Naive thymus-derived CD4-positive, alpha-beta T cell (primary cell): ENCODE results near the gene NR3C2. TPM values are rescaled to one million over a fixed set of nuclear protein-coding genes. Genes with fewer than 3 reads are reported as not detected.
A peak's percentile ranks its signal among the peaks of the same experiment; 100 is the strongest.

Experiments
- ATAC-seq: fragments of 150-1000 bp; cut with Tn5 transposase; 2 replicates; pipeline ENCODE4 v1.10.0; 2021; ENCODE audit warnings: mild to moderate bottlenecking, moderate library complexity
- CTCF ChIA-PET: fragments of 350-600 bp; sonication (Branson Sonifier 250); formaldehyde crosslinking; loops from one replicate; lab custom pipeline; 2021; ENCODE audit warnings: antibody characterized with exemption; lab: Charles Lee
- POLR2A ChIA-PET: fragments of 350-600 bp; sonication (Branson Sonifier 250); formaldehyde crosslinking; loops from one replicate; lab custom pipeline; 2021; ENCODE audit warnings: antibody characterized with exemption, inconsistent platforms; lab: Charles Lee
- DNase-seq, 9 donors: peaks; one replicate each; pipeline versions ENCODE4 v3.0.0 to v3.0.0-alpha.2; 2020 to 2022; ENCODE audit warnings: mixed read lengths in 1 of 9
- H3K27ac ChIP-seq: one replicate; pipeline ENCODE4 v1.7.0; 2013; ENCODE audit warnings: mild to moderate bottlenecking, low read depth, low read length, moderate library complexity
- H3K27me3 ChIP-seq, 2 donors: one replicate each; pipeline ENCODE4 v1.7.0; 2013; ENCODE audit warnings: low read length in 2 of 2, mild to moderate bottlenecking in 2 of 2, moderate library complexity in 2 of 2; ENCODE audit not compliant: control insufficient read depth in 2 of 2, insufficient read depth in 2 of 2
- H3K36me3 ChIP-seq, 3 experiments: 1 replicate in 2 of 3; 2 replicates in 1 of 3; pipeline ENCODE4 v1.7.0; 2013; ENCODE audit warnings: low read length in 3 of 3, mild to moderate bottlenecking in 3 of 3, moderate library complexity in 1 of 3; ENCODE audit not compliant: insufficient read depth in 3 of 3, control insufficient read depth in 2 of 3
- H3K4me1 ChIP-seq, 2 donors: one replicate each; pipeline ENCODE4 v1.7.0; 2013; ENCODE audit warnings: low read length in 2 of 2, mild to moderate bottlenecking in 2 of 2, moderate library complexity in 1 of 2; ENCODE audit not compliant: control insufficient read depth in 2 of 2, insufficient read depth in 2 of 2
- H3K4me3 ChIP-seq: 2 replicates; pipeline ENCODE4 v1.7.0; 2013; ENCODE audit warnings: mild to moderate bottlenecking, low read length
- H3K9me3 ChIP-seq, 3 experiments: 1 replicate in 2 of 3; 2 replicates in 1 of 3; pipeline ENCODE4 v1.7.0; 2013; ENCODE audit warnings: low read length in 3 of 3; ENCODE audit not compliant: control insufficient read depth in 2 of 3
- H3K27ac Mint-ChIP-seq, 9 donors: one replicate each; pipeline ENCODE4 v1.8.0; 2020 to 2022; ENCODE audit warnings: mixed read lengths in 9 of 9, mild to moderate bottlenecking in 8 of 9, moderate library complexity in 5 of 9, inconsistent platforms in 2 of 9
- H3K27me3 Mint-ChIP-seq, 5 donors: one replicate each; pipeline ENCODE4 v1.8.0; 2021 to 2022; ENCODE audit warnings: mixed read lengths in 5 of 5, mild to moderate bottlenecking in 1 of 5
- H3K36me3 Mint-ChIP-seq, 5 donors: one replicate each; pipeline ENCODE4 v1.8.0; 2020 to 2022; ENCODE audit warnings: mixed read lengths in 5 of 5, mild to moderate bottlenecking in 3 of 5, inconsistent platforms in 1 of 5
- H3K4me1 Mint-ChIP-seq, 7 donors: one replicate each; pipeline ENCODE4 v1.8.0; 2020 to 2022; ENCODE audit warnings: mixed read lengths in 7 of 7, mild to moderate bottlenecking in 3 of 7, inconsistent platforms in 1 of 7
- H3K4me3 Mint-ChIP-seq, 10 donors: one replicate each; pipeline ENCODE4 v1.8.0; 2020 to 2022; ENCODE audit warnings: mild to moderate bottlenecking in 10 of 10, mixed read lengths in 10 of 10, moderate library complexity in 6 of 10, inconsistent platforms in 2 of 10
- H3K9me3 Mint-ChIP-seq, 11 donors: one replicate each; pipeline ENCODE4 v1.8.0; 2020 to 2022; ENCODE audit warnings: mixed read lengths in 11 of 11, mild to moderate bottlenecking in 4 of 11, inconsistent platforms in 1 of 11, moderate library complexity in 1 of 11
- intact Hi-C, 2 donors: fragments of 100-400 bp; cut with micrococcal nuclease; formaldehyde crosslinking; loops; one replicate each; pipeline ENCODE4 v1.15.1; 2023
- polyA plus RNA-seq, 2 donors: library from polyadenylated mRNA; unstranded; fragments of 300-500 nt; fragmentation: Illumina TruSeq; gene quantifications; one replicate each; pipeline ENCODE4 v1.2.3, GENCODE V29; 2021
- total RNA-seq, 6 experiments: library from RNA in 5 of 6; stranded (reverse) in 5 of 6; gene quantifications; 1 replicate in 5 of 6; 2 replicates in 1 of 6; pipeline ENCODE4 v1.2.3 and lab custom pipeline; 2021 to 2026

NR3C2 gene
- total and polyA plus RNA-seq, 7 experiments from 2014 or later: 2.2 to 55.2 (median 38.6) TPM

GRCh38 chr4:148438047-148438446, 4.2 kb downstream of the NR3C2 start:
- H3K9me3 ChIP-seq: no peaks in the 10 kb centered on the region
- H3K27ac Mint-ChIP-seq: peak overlapping the region in 1 of 9 donors; percentile 67
- H3K4me3 ChIP-seq: no peak overlapping the region
- peaks cover 0 to 2% (median 0%) of the 10 kb centered on the region in 11 donors for H3K9me3 Mint-ChIP-seq
- H3K4me1 ChIP-seq: peaks cover 12 to 38% of the 10 kb centered on the region in 2 donors
- intact Hi-C loops: no loop called here
- no peak overlapping the region for H3K27ac ChIP-seq
- H3K36me3 Mint-ChIP-seq: peaks cover 0 to 26% (median 12%) of the 10 kb centered on the region in 5 donors
- DNase-seq (no peak), ATAC-seq (no peak)
- POLR2A ChIA-PET: interaction anchor here (0.6 to 1.5 kb wide), 2 partner anchors 9 to 47 kb away, joined by 3 to 5 read pairs; no protein-coding TSS in a partner anchor
- CTCF ChIA-PET: no interaction called here
- H3K4me3 Mint-ChIP-seq: peak overlapping the region in 5 of 10 donors; percentile 14 to 66 (median 23)
- peaks cover 0 to 21% (median 0%) of the 10 kb centered on the region in 3 experiments for H3K36me3 ChIP-seq
- H3K27me3 Mint-ChIP-seq: peaks cover 0 to 33% (median 0%) of the 10 kb centered on the region in 5 donors
- no peaks in the 10 kb centered on the region for H3K27me3 ChIP-seq
- peaks cover 12 to 84% (median 78%) of the 10 kb centered on the region in 7 donors for H3K4me1 Mint-ChIP-seq

GRCh38 chr4:148437439-148437838, 4.8 kb downstream of the NR3C2 start:
- no peak overlapping the region for H3K27ac Mint-ChIP-seq
- Histone ChIP-seq H3K9me3 (no peaks in the 10 kb centered on the region), H3K36me3 (peaks cover 0 to 16% (median 0%) of the 10 kb centered on the region in 3 experiments), H3K27ac (no peak overlapping the region), H3K27me3 (no peaks in the 10 kb centered on the region), H3K4me1 (peaks cover 12 to 38% of the 10 kb centered on the region in 2 donors), H3K4me3 (no peak overlapping the region)
- peaks cover 0 to 27% (median 0%) of the 10 kb centered on the region in 5 donors for H3K27me3 Mint-ChIP-seq
- H3K9me3 Mint-ChIP-seq: no peaks in the 10 kb centered on the region
- DNase-seq (no peak), ATAC-seq (no peak)
- POLR2A ChIA-PET: interaction anchor here (1.5 kb wide), 1 partner anchor 9 kb away, joined by 5 read pairs; no protein-coding TSS in a partner anchor
- intact Hi-C loops: no loop called here
- H3K4me1 Mint-ChIP-seq: peaks cover 9 to 90% (median 82%) of the 10 kb centered on the region in 7 donors
- peaks cover 0 to 26% (median 12%) of the 10 kb centered on the region in 5 donors for H3K36me3 Mint-ChIP-seq
- H3K4me3 Mint-ChIP-seq: peak overlapping the region in 6 of 10 donors; percentile 6 to 34 (median 14)
- CTCF ChIA-PET: no interaction called here

DNA sequence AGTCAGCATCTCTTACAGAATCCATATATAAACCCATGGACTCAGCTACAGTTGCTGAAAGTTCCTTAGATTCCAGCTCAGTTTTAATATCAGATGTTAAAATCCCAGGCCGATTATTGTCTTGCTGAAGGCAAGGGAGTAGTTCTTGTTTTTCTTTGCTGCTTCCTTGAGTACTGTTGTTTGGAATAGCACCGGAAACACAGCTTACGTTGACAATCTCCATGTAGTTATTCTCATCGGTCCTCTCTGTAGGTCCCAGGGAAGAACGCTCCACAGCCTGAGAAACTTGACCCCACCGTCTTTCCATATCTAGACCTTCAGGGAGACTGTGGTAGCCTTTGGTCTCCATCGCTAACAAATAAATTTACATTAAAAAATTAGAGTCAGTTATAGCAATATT, 5.7 kb downstream of the NR3C2 start:
- H3K27ac Mint-ChIP-seq: no peak overlapping the region
- ChIA-PET CTCF (interaction anchor here (0.7 to 0.8 kb wide), 2 partner anchors 36 to 152 kb away, joined by 3 read pairs; no protein-coding TSS in a partner anchor), POLR2A (interaction anchor here (0.7 to 1.6 kb wide), 3 partner anchors 15 to 61 kb away, joined by 3 to 5 read pairs (median 3); no protein-coding TSS in a partner anchor)
- Histone ChIP-seq H3K27ac (no peak overlapping the region), H3K4me1 (peaks cover 12 to 38% of the 10 kb centered on the region in 2 donors), H3K4me3 (no peak overlapping the region), H3K27me3 (no peaks in the 10 kb centered on the region), H3K36me3 (peaks cover 0 to 9% (median 0%) of the 10 kb centered on the region in 3 experiments), H3K9me3 (no peaks in the 10 kb centered on the region)
- H3K36me3 Mint-ChIP-seq: peaks cover 0 to 29% (median 12%) of the 10 kb centered on the region in 5 donors
- no peaks in the 10 kb centered on the region for H3K9me3 Mint-ChIP-seq
- DNase-seq (no peak), ATAC-seq (no peak)
- intact Hi-C loops: no loop called here
- H3K27me3 Mint-ChIP-seq: peaks cover 0 to 21% (median 0%) of the 10 kb centered on the region in 5 donors
- H3K4me1 Mint-ChIP-seq: peaks cover 6 to 99% (median 88%) of the 10 kb centered on the region in 7 donors
- H3K4me3 Mint-ChIP-seq: peak overlapping the region in 4 of 10 donors; percentile 8 to 84 (median 73)

DNA sequence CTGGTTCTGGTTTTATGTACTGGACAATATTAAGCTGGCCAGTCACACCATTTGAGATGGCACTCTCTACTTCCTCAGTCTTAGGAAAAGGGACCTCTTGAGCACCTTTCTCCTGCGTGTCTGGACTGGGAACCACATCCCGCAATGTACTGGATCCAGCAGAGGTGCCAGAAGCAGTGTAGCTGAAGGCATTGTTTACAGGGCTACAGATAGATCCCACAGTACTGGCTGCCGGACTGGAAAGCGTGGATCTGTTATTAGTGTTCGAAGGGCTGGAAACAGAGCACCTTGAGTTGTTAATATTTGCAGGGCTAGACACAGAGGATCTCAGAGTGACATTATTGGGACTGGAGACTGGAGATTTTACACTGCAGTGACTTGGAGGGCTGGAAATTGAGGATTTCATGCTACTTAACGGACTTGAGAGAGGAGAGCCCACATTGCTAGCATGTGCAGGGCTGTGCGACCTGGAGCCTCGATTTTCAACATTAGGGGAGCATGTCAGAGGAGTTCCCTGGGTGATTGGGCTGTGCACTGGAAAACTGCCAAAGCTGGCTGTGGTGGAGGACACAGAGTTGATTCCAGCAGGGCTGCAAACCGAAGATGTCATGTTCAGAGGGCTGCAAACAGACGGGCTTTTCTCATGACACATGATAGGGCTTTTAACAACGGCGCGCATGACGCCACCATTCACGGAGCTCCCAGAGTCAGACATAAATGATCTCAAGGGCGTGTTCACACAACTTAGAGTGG, 6.4 kb downstream of the NR3C2 start:
- H3K4me1 Mint-ChIP-seq: peaks cover under 1 to 99% (median 91%) of the 10 kb centered on the region in 7 donors
- H3K9me3 Mint-ChIP-seq: no peaks in the 10 kb centered on the region
- CTCF ChIA-PET: interaction anchor here (0.8 kb wide), 1 partner anchor 37 kb away, joined by 3 read pairs; no protein-coding TSS in a partner anchor
- peak overlapping the region in 9 of 10 donors; percentile 12 to 84 (median 70) for H3K4me3 Mint-ChIP-seq
- ATAC-seq (no peak), DNase-seq (no peak)
- no peak overlapping the region for H3K4me3 ChIP-seq
- intact Hi-C loops: no loop called here
- peaks cover 12 to 38% of the 10 kb centered on the region in 2 donors for H3K4me1 ChIP-seq
- no peaks in the 10 kb centered on the region for H3K9me3 ChIP-seq
- H3K36me3 Mint-ChIP-seq: peaks cover 0 to 32% (median 12%) of the 10 kb centered on the region in 5 donors
- H3K27me3 Mint-ChIP-seq: peaks cover 0 to 14% (median 0%) of the 10 kb centered on the region in 5 donors
- POLR2A ChIA-PET: interaction anchor here (0.7 to 1.6 kb wide), 3 partner anchors 14 to 60 kb away, joined by 3 to 5 read pairs (median 3); no protein-coding TSS in a partner anchor
- no peak overlapping the region for H3K27ac ChIP-seq
- no peaks in the 10 kb centered on the region for H3K27me3 ChIP-seq
- peak overlapping the region in 2 of 9 donors; percentile 11 to 41 for H3K27ac Mint-ChIP-seq
- peaks cover 0 to 9% (median 0%) of the 10 kb centered on the region in 3 experiments for H3K36me3 ChIP-seq

DNA sequence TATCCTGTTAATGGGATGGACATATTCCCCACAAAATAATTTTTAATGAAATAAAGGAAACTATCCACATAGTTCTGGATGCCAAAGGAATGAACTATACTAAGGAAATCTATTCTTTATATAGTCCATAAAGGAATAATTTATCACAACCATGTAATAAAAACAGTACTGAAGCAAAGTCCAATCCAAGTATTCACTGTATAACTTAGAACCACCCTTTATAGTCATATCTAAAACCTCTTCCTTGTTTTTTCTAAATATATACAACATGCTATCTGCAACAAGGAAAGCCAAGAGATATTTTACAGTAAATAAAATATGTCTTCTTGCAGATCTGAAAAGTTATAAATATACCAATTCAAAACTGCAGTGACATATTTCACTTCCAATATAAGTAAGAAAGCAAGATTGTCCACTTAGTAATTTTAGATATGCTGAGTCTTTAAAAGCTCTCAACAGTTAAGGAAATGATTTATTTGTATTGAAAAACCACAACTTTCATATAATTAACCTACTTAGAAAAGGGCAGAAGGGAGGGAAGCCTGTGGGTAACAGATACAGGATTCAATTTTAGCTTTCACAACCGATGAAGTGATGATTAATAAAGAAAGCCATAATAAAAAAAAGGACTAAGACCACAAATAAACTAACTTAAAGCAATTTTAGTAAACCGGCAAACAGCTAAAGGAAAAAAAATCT, 8.0 kb downstream of the NR3C2 start:
- Mint-ChIP-seq H3K27me3 (peaks cover 0 to 4% (median 0%) of the 10 kb centered on the region in 5 donors), H3K9me3 (no peaks in the 10 kb centered on the region), H3K36me3 (peaks cover 0 to 32% (median 12%) of the 10 kb centered on the region in 5 donors), H3K4me3 (peak overlapping the region in 9 of 10 donors; percentile 21 to 84 (median 72)), H3K4me1 (peaks cover 0 to 99% (median 88%) of the 10 kb centered on the region in 7 donors), H3K27ac (no peak overlapping the region)
- POLR2A ChIA-PET: interaction anchor here (3.2 kb wide), 1 partner anchor 8 kb away, joined by 20 read pairs; the partner anchor contains the start of gene NR3C2
- intact Hi-C loops: loop anchor here in 1 of 2 donors (1.0 kb wide), 1 partner anchor 8 kb away; no protein-coding TSS in a partner anchor
- Histone ChIP-seq H3K27ac (no peak overlapping the region), H3K9me3 (no peaks in the 10 kb centered on the region), H3K27me3 (no peaks in the 10 kb centered on the region), H3K4me3 (no peak overlapping the region), H3K36me3 (peaks cover 0 to 9% (median 0%) of the 10 kb centered on the region in 3 experiments), H3K4me1 (peaks cover 12 to 34% of the 10 kb centered on the region in 2 donors)
- ATAC-seq (no peak), DNase-seq (no peak)
- CTCF ChIA-PET: no interaction called here

DNA sequence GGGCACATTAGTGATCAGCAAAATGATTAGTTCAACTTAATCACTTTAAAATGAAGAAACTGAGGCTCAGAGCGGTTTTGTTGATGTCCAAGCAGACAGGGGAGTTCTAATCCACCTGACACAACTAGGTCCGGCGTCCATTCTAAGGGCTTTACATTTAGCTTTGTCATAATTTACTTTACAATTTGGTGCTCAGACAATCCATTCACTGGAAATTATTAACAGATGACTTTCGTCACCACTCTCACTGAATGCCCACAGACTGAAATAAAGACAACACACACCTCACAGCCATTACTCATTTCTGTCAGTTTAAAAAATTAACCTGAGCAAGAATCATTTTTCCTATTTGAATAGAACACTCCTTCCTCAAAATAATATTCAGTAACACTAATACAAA, 10.8 kb downstream of the NR3C2 start:
- DNase-seq (no peak), ATAC-seq (no peak)
- H3K4me1 Mint-ChIP-seq: peaks cover 0 to 99% (median 89%) of the 10 kb centered on the region in 7 donors
- Histone ChIP-seq H3K27me3 (no peaks in the 10 kb centered on the region), H3K9me3 (no peaks in the 10 kb centered on the region), H3K4me3 (no peak overlapping the region), H3K4me1 (peaks cover 12 to 28% of the 10 kb centered on the region in 2 donors), H3K27ac (no peak overlapping the region), H3K36me3 (peaks cover 0 to 9% (median 0%) of the 10 kb centered on the region in 3 experiments)
- H3K36me3 Mint-ChIP-seq: peaks cover 0 to 32% (median 13%) of the 10 kb centered on the region in 5 donors
- H3K4me3 Mint-ChIP-seq: peak overlapping the region in 8 of 10 donors; percentile 29 to 64 (median 48)
- POLR2A ChIA-PET: interaction anchor here (0.6 to 3.2 kb wide), 2 partner anchors 11 to 370 kb away, joined by 3 to 20 read pairs; partner anchors contain the start of gene NR3C2
- CTCF ChIA-PET: no interaction called here
- H3K27ac Mint-ChIP-seq: peak overlapping the region in 1 of 9 donors; percentile 7
- no peaks in the 10 kb centered on the region for H3K27me3 Mint-ChIP-seq
- peaks cover 0 to 2% (median 0%) of the 10 kb centered on the region in 11 donors for H3K9me3 Mint-ChIP-seq
- intact Hi-C loops: no loop called here
